ENCODE results near the gene PHPT1. TPM values are rescaled to one million over a fixed set of nuclear protein-coding genes. Genes with fewer than 3 reads are reported as not detected.
"Not testable (repeated sequence)": the region's sequence is repeated elsewhere in the genome, so short reads cannot be mapped to it uniquely, and the experiment has no call there.

Gene PHPT1
- total RNA-seq, 1 experiment from 2014 or later = 94.7 TPM

DNA sequence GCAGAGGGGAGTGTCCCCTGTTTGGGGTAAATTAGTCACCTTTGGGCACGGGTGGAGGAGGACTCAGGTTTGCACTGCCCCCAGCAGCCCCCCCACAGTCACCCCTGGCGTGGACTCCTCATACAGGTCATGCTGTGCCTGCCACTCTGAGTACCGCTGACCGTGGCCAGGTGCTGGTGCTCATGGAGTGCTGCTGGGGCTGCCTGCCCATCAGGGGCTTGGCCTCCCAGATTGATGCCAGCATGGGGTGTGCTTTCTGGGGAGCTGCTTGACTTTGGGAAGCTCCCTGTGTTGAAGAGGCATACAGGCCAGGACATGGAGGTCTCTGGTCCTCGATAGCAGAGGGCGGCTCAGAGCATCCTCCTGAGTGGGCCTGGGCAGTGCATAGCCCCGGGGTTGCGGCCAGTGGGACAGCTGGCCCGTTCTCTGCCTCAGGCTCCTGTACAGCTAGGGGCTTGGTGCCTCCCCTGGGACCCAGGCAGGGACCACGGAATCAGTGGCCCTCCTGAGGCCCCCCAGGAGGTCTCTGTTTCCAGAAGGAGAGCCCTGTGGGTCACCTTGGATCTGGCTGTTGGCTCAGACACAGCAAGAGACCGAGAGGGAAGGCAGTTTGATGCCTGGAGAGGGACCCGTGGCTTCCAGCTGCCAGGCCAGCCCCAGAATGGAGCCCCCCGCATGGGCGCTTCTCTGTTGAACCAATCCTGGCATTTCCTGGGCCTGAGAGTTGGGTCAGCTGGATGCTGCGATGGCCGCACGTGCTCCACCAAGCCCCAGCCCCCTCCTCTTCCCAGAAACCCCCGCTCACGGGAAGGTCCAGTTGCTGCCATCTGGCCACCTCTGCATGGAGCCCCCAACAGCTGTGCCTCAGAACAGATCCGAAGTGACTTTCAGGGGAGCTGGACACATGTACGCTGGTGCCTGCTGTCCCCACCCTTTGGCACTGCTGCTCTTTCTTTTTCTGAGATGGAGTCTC, 13.0 kb upstream of the PHPT1 start:
- no peak for DNase-seq (ENCODE audit: low spot score)
- no peaks in the 10 kb centered on the region for H3K27me3 ChIP-seq (replicated peaks; ENCODE audit: insufficient read depth, low read depth, low read length, poor library complexity)
- POLR2A ChIA-PET (ENCODE audit: low non-redundant PET) = no interaction called here
- no peak overlapping the region for H3K4me3 ChIP-seq (ENCODE audit: low read depth, low read length, poor library complexity, severe bottlenecking)
- H3K36me3 ChIP-seq (ENCODE audit: insufficient read depth, low read length, poor library complexity, severe bottlenecking) = peaks cover 36% of the 10 kb centered on the region
- H3K9me3 ChIP-seq (ENCODE audit: low read depth, low read length, poor library complexity, severe bottlenecking) = no peaks in the 10 kb centered on the region
- H3K4me1 ChIP-seq (ENCODE audit: insufficient read depth, low read length, poor library complexity, severe bottlenecking) = peaks cover 17% of the 10 kb centered on the region
- intact Hi-C loops (cut with micrococcal nuclease; ENCODE audit: unreplicated experiment) = no loop called here
- no TSS peak for BruUV-seq (replicated peaks)
- CTCF ChIA-PET = interaction anchor here (1.1 kb wide), 1 partner anchor 199 kb away, joined by 4 read pairs; no protein-coding TSS in a partner anchor
- no peak for TF ChIP-seq EZH2 (IDR thresholded peaks at IDR 0.05; ENCODE audit: borderline replicate concordance, low read depth, low read length, poor library complexity, severe bottlenecking)
- TF ChIP-seq, protein P1, sequence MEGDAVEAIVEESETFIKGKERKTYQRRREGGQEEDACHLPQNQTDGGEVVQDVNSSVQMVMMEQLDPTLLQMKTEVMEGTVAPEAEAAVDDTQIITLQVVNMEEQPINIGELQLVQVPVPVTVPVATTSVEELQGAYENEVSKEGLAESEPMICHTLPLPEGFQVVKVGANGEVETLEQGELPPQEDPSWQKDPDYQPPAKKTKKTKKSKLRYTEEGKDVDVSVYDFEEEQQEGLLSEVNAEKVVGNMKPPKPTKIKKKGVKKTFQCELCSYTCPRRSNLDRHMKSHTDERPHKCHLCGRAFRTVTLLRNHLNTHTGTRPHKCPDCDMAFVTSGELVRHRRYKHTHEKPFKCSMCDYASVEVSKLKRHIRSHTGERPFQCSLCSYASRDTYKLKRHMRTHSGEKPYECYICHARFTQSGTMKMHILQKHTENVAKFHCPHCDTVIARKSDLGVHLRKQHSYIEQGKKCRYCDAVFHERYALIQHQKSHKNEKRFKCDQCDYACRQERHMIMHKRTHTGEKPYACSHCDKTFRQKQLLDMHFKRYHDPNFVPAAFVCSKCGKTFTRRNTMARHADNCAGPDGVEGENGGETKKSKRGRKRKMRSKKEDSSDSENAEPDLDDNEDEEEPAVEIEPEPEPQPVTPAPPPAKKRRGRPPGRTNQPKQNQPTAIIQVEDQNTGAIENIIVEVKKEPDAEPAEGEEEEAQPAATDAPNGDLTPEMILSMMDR (conservative IDR thresholded peaks at IDR 0.05; ENCODE audit: low read depth, low read length) = no peak
- H3K27ac ChIP-seq (ENCODE audit: low read depth, low read length, poor library complexity, severe bottlenecking) = no peak overlapping the region

DNA sequence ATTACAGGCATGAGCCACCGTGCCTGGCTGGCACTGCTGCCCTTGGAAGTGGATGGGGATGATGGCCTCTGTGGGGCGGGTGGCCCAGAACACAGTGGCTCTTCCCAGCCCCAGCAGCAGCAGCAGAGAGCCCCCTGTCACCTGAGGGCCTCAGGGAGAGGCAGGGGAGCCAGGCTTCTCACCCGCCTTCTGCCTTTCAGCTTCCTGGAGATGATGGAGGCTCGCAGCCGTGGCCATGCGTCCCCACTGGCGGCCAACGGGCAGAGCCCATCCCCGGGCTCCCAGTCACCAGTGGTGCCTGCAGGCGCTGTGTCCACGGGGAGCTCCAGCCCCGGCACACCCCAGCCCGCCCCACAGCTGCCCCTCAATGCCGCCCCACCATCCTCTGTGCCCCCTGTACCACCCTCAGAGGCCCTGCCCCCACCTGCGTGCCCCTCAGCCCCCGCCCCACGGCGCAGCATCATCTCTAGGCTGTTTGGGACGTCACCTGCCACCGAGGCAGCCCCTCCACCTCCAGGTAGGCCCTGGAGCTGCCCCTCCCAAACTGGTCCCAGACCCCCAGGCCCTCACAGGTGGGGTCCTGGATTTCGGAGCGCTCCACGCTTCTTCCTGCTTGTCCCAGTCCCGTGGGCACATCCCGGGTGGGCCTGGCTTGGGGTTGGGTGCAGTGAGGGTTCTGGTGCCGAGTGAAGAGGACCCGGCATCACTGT, 11.9 kb upstream of the PHPT1 start:
- peaks cover 28% of the 10 kb centered on the region for H3K36me3 ChIP-seq (ENCODE audit: insufficient read depth, low read length, poor library complexity, severe bottlenecking)
- H3K4me3 ChIP-seq (ENCODE audit: low read depth, low read length, poor library complexity, severe bottlenecking) = no peak overlapping the region
- peaks cover 28% of the 10 kb centered on the region for H3K4me1 ChIP-seq (ENCODE audit: insufficient read depth, low read length, poor library complexity, severe bottlenecking)
- no peak for TF ChIP-seq EZH2 (IDR thresholded peaks at IDR 0.05; ENCODE audit: borderline replicate concordance, low read depth, low read length, poor library complexity, severe bottlenecking)
- TF ChIP-seq, protein P1 (conservative IDR thresholded peaks at IDR 0.05; ENCODE audit: low read depth, low read length) = no peak
- CTCF ChIA-PET = no interaction called here
- POLR2A ChIA-PET (ENCODE audit: low non-redundant PET) = no interaction called here
- no peak for DNase-seq (ENCODE audit: low spot score)
- H3K27me3 ChIP-seq (replicated peaks; ENCODE audit: insufficient read depth, low read depth, low read length, poor library complexity) = no peaks in the 10 kb centered on the region
- H3K9me3 ChIP-seq (ENCODE audit: low read depth, low read length, poor library complexity, severe bottlenecking) = no peaks in the 10 kb centered on the region
- no peak overlapping the region for H3K27ac ChIP-seq (ENCODE audit: low read depth, low read length, poor library complexity, severe bottlenecking)
- intact Hi-C loops (cut with micrococcal nuclease; ENCODE audit: unreplicated experiment) = no loop called here
- BruUV-seq (replicated peaks) = no TSS peak

DNA sequence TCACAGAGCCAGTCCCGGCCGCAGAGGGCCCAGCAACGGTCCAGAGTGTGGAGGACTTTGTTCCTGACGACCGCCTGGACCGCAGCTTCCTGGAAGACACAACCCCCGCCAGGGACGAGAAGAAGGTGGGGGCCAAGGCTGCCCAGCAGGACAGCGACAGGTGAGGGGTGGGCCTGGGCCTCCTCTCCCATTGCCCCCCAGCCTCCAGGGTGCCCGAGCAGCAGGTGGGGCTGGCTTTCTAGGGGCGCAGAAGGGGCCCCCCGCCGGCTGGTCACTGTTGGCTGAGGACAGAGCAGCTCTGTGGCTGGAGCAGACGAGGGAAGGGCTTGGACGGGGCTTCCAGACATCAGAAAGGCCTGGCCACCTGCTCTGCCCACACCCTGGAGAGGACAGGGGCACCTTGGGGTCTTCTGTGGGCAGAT, 11.3 kb upstream of the PHPT1 start:
- intact Hi-C loops (cut with micrococcal nuclease; ENCODE audit: unreplicated experiment); POLR2A ChIA-PET (ENCODE audit: low non-redundant PET); H3K27me3 ChIP-seq (replicated peaks; ENCODE audit: insufficient read depth, low read depth, low read length, poor library complexity); BruUV-seq (replicated peaks); DNase-seq (ENCODE audit: low spot score); CTCF ChIA-PET; H3K27ac ChIP-seq (ENCODE audit: low read depth, low read length, poor library complexity, severe bottlenecking); H3K9me3 ChIP-seq (ENCODE audit: low read depth, low read length, poor library complexity, severe bottlenecking); H3K4me3 ChIP-seq (ENCODE audit: low read depth, low read length, poor library complexity, severe bottlenecking): not testable (repeated sequence)
- Histone ChIP-seq H3K36me3 (ENCODE audit: insufficient read depth, low read length, poor library complexity, severe bottlenecking) (peaks cover 26% of the 10 kb centered on the region), H3K4me1 (ENCODE audit: insufficient read depth, low read length, poor library complexity, severe bottlenecking) (peaks cover 32% of the 10 kb centered on the region)
